ENCODE data around the gene UFC1. TPM values are rescaled to one million over a fixed set of nuclear protein-coding genes. Genes with fewer than 3 reads are reported as not detected.
A peak's percentile ranks its signal among the peaks of the same experiment; 100 is the strongest.

The UFC1 gene
- total and polyA plus RNA-seq, 2 experiments from 2014 or later: 57.5 to 77.0 TPM

DNA sequence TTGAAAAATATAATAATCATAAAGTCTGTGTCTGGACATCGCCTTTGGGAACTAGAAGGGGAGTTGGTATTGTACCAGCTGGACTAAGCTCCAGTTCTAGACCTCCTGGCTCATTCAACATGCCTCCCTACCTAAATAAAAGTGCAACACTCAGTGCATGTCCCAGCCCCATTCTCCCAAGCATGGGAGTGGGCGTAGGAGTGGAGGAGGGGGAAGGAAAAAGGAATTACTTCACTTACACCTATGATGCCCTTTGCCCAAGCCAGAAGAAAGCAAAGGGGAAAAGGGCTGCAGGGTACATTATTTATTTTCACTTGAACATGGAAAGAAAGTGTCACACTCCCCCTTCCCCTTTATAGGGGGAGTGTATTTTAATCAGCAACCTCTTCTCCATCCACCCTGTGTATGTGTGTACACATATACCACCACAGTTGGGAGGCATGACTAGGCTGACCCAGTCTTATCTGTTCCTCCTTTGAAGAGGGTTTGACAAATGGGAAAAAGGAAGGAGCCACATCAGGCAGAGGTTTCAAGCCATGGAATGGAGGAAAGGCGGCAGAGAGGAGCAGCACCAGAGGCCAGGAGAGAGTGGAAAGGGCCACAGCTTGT lies 32.6 kb upstream of the UFC1 start:
- Mint-ChIP-seq H3K9me3 (no peaks in the 10 kb centered on the region), H3K36me3 (ENCODE audit: low read depth) (peaks cover 63% of the 10 kb centered on the region), H3K27me3 (ENCODE audit: insufficient read depth, low read depth, poor library complexity) (peaks cover 25% of the 10 kb centered on the region), H3K27ac (no peak overlapping the region), H3K4me1 (peaks cover 22% of the 10 kb centered on the region), H3K4me3 (no peak overlapping the region)
- H2AFZ ChIP-seq: no peak overlapping the region
- H3F3A ChIP-seq (replicated peaks; ENCODE audit: low read depth): peaks cover 41% of the 10 kb centered on the region
- no peak overlapping the region for H3K4me2 ChIP-seq
- peaks cover 16% of the 10 kb centered on the region for H4K20me1 ChIP-seq (replicated peaks; ENCODE audit: insufficient read depth)
- no peak for ATAC-seq
- H3K4me1 ChIP-seq (ENCODE audit: insufficient read depth): peaks cover 20% of the 10 kb centered on the region
- TF ChIP-seq, protein P1, sequence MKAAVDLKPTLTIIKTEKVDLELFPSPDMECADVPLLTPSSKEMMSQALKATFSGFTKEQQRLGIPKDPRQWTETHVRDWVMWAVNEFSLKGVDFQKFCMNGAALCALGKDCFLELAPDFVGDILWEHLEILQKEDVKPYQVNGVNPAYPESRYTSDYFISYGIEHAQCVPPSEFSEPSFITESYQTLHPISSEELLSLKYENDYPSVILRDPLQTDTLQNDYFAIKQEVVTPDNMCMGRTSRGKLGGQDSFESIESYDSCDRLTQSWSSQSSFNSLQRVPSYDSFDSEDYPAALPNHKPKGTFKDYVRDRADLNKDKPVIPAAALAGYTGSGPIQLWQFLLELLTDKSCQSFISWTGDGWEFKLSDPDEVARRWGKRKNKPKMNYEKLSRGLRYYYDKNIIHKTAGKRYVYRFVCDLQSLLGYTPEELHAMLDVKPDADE (IDR thresholded peaks at IDR 0.05): no peak
- TF ChIP-seq, protein P2, sequence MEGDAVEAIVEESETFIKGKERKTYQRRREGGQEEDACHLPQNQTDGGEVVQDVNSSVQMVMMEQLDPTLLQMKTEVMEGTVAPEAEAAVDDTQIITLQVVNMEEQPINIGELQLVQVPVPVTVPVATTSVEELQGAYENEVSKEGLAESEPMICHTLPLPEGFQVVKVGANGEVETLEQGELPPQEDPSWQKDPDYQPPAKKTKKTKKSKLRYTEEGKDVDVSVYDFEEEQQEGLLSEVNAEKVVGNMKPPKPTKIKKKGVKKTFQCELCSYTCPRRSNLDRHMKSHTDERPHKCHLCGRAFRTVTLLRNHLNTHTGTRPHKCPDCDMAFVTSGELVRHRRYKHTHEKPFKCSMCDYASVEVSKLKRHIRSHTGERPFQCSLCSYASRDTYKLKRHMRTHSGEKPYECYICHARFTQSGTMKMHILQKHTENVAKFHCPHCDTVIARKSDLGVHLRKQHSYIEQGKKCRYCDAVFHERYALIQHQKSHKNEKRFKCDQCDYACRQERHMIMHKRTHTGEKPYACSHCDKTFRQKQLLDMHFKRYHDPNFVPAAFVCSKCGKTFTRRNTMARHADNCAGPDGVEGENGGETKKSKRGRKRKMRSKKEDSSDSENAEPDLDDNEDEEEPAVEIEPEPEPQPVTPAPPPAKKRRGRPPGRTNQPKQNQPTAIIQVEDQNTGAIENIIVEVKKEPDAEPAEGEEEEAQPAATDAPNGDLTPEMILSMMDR (conservative IDR thresholded peaks at IDR 0.05; ENCODE audit: low read depth in 2 of 2): no peak
- TF ChIP-seq EZH2 (IDR thresholded peaks at IDR 0.05; ENCODE audit: low read depth, unreplicated experiment) (no peak), STAT1 (IDR thresholded peaks at IDR 0.05; ENCODE audit: unreplicated experiment) (no peak), POLR2AphosphoS5 (IDR thresholded peaks at IDR 0.05; ENCODE audit: low read depth) (no peak), CREB1 (CRISPR knock-in tag; IDR thresholded peaks at IDR 0.05; ENCODE audit: low read depth) (no peak), ZNF114 (CRISPR knock-in tag; IDR thresholded peaks at IDR 0.05) (no peak), NANOG (IDR thresholded peaks at IDR 0.05; ENCODE audit: borderline replicate concordance) (no peak), JUNB (IDR thresholded peaks at IDR 0.05; ENCODE audit: unreplicated experiment) (no peak), EZH2phosphoT487 (IDR thresholded peaks at IDR 0.05; ENCODE audit: unreplicated experiment) (no peak), ZNF331 (CRISPR knock-in tag; IDR thresholded peaks at IDR 0.05; ENCODE audit: low read depth) (no peak)
- TF ChIP-seq, protein P3, sequence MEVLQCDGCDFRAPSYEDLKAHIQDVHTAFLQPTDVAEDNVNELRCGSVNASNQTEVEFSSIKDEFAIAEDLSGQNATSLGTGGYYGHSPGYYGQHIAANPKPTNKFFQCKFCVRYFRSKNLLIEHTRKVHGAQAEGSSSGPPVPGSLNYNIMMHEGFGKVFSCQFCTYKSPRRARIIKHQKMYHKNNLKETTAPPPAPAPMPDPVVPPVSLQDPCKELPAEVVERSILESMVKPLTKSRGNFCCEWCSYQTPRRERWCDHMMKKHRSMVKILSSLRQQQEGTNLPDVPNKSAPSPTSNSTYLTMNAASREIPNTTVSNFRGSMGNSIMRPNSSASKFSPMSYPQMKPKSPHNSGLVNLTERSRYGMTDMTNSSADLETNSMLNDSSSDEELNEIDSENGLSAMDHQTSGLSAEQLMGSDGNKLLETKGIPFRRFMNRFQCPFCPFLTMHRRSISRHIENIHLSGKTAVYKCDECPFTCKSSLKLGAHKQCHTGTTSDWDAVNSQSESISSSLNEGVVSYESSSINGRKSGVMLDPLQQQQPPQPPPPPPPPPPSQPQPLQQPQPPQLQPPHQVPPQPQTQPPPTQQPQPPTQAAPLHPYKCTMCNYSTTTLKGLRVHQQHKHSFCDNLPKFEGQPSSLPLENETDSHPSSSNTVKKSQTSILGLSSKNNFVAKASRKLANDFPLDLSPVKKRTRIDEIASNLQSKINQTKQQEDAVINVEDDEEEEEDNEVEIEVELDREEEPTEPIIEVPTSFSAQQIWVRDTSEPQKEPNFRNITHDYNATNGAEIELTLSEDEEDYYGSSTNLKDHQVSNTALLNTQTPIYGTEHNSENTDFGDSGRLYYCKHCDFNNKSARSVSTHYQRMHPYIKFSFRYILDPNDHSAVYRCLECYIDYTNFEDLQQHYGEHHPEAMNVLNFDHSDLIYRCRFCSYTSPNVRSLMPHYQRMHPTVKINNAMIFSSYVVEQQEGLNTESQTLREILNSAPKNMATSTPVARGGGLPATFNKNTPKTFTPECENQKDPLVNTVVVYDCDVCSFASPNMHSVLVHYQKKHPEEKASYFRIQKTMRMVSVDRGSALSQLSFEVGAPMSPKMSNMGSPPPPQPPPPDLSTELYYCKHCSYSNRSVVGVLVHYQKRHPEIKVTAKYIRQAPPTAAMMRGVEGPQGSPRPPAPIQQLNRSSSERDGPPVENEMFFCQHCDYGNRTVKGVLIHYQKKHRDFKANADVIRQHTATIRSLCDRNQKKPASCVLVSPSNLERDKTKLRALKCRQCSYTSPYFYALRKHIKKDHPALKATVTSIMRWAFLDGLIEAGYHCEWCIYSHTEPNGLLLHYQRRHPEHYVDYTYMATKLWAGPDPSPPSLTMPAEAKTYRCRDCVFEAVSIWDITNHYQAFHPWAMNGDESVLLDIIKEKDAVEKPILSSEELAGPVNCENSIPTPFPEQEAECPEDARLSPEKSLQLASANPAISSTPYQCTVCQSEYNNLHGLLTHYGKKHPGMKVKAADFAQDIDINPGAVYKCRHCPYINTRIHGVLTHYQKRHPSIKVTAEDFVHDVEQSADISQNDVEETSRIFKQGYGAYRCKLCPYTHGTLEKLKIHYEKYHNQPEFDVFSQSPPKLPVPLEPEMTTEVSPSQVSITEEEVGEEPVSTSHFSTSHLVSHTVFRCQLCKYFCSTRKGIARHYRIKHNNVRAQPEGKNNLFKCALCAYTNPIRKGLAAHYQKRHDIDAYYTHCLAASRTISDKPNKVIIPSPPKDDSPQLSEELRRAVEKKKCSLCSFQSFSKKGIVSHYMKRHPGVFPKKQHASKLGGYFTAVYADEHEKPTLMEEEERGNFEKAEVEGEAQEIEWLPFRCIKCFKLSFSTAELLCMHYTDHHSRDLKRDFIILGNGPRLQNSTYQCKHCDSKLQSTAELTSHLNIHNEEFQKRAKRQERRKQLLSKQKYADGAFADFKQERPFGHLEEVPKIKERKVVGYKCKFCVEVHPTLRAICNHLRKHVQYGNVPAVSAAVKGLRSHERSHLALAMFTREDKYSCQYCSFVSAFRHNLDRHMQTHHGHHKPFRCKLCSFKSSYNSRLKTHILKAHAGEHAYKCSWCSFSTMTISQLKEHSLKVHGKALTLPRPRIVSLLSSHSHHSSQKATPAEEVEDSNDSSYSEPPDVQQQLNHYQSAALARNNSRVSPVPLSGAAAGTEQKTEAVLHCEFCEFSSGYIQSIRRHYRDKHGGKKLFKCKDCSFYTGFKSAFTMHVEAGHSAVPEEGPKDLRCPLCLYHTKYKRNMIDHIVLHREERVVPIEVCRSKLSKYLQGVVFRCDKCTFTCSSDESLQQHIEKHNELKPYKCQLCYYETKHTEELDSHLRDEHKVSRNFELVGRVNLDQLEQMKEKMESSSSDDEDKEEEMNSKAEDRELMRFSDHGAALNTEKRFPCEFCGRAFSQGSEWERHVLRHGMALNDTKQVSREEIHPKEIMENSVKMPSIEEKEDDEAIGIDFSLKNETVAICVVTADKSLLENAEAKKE (CRISPR knock-in tag; IDR thresholded peaks at IDR 0.05): no peak
- TF ChIP-seq, protein P4, sequence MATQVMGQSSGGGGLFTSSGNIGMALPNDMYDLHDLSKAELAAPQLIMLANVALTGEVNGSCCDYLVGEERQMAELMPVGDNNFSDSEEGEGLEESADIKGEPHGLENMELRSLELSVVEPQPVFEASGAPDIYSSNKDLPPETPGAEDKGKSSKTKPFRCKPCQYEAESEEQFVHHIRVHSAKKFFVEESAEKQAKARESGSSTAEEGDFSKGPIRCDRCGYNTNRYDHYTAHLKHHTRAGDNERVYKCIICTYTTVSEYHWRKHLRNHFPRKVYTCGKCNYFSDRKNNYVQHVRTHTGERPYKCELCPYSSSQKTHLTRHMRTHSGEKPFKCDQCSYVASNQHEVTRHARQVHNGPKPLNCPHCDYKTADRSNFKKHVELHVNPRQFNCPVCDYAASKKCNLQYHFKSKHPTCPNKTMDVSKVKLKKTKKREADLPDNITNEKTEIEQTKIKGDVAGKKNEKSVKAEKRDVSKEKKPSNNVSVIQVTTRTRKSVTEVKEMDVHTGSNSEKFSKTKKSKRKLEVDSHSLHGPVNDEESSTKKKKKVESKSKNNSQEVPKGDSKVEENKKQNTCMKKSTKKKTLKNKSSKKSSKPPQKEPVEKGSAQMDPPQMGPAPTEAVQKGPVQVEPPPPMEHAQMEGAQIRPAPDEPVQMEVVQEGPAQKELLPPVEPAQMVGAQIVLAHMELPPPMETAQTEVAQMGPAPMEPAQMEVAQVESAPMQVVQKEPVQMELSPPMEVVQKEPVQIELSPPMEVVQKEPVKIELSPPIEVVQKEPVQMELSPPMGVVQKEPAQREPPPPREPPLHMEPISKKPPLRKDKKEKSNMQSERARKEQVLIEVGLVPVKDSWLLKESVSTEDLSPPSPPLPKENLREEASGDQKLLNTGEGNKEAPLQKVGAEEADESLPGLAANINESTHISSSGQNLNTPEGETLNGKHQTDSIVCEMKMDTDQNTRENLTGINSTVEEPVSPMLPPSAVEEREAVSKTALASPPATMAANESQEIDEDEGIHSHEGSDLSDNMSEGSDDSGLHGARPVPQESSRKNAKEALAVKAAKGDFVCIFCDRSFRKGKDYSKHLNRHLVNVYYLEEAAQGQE (IDR thresholded peaks at IDR 0.05; ENCODE audit: unreplicated experiment): no peak
- H3K27ac ChIP-seq (ENCODE audit: low read depth): peak overlapping the region; percentile 45; the same call in 1 of the 2 replicates
- H3K27me3 ChIP-seq (ENCODE audit: insufficient read depth): no peaks in the 10 kb centered on the region
- no peak overlapping the region for H3K4me3 ChIP-seq
- peaks cover 30% of the 10 kb centered on the region for H3K79me2 ChIP-seq (replicated peaks; ENCODE audit: insufficient read depth)
- no peaks in the 10 kb centered on the region for H3K9me2 ChIP-seq (ENCODE audit: insufficient read depth)
- H3K36me3 ChIP-seq (ENCODE audit: insufficient read depth): peaks cover 30% of the 10 kb centered on the region
- no peak for DNase-seq (ENCODE audit: low spot score)
